Measurements from ENCODE around the gene CPLX1. TPM values are rescaled to one million over a fixed set of nuclear protein-coding genes. Genes with fewer than 3 reads are reported as not detected.

CPLX1 gene
- total and polyA plus RNA-seq, 4 donors = 5.3 to 117 (median 64.6) TPM

GRCh38 chr4:835148-836002 is 9.4 kb upstream of the CPLX1 start:
- Histone ChIP-seq H3K27ac (ENCODE audit: low read depth, low read length) (no peak overlapping the region), H3K9me3 (ENCODE audit: control insufficient read depth, insufficient read depth, low read length) (peaks cover 10% of the 10 kb centered on the region), H3K27me3 (ENCODE audit: control insufficient read depth, insufficient read depth, low read length) (no peaks in the 10 kb centered on the region), H3K36me3 (ENCODE audit: control insufficient read depth, insufficient read depth, low read length) (peaks cover 11% of the 10 kb centered on the region), H3K4me1 (ENCODE audit: control insufficient read depth, insufficient read depth, low read length) (peaks cover 7% of the 10 kb centered on the region), H3K4me3 (ENCODE audit: low read depth, low read length) (no peak overlapping the region)
- WGBS (ENCODE audit: insufficient coverage) = 86% methylated on average over 46 of the region's 46 CpGs
- DNase-seq (ENCODE audit: low read depth in 4 of 6, low spot score in 6 of 6) = no peak

- peaks cover 10% of the 10 kb centered on the region for H3K9me3 ChIP-seq (ENCODE audit: control insufficient read depth, insufficient read depth, low read length)
- H3K36me3 ChIP-seq (ENCODE audit: control insufficient read depth, insufficient read depth, low read length) = peaks cover 11% of the 10 kb centered on the region
- H3K27me3 ChIP-seq (ENCODE audit: control insufficient read depth, insufficient read depth, low read length) = no peaks in the 10 kb centered on the region
- H3K4me3 ChIP-seq (ENCODE audit: low read depth, low read length) = no peak overlapping the region
- H3K4me1 ChIP-seq (ENCODE audit: control insufficient read depth, insufficient read depth, low read length) = peaks cover 7% of the 10 kb centered on the region
- 85% methylated on average over 20 of the region's 29 CpGs for WGBS (ENCODE audit: insufficient coverage)
- no peak overlapping the region for H3K27ac ChIP-seq (ENCODE audit: low read depth, low read length)
- no peak for DNase-seq (ENCODE audit: low read depth in 4 of 6, low spot score in 6 of 6)
Observed at GRCh38 chr4:834368-835147, 8.6 kb upstream of the CPLX1 start.

GRCh38 chr4:833731-834367 is 7.9 kb upstream of the CPLX1 start:
- no peak overlapping the region for H3K4me3 ChIP-seq (ENCODE audit: low read depth, low read length)
- no peaks in the 10 kb centered on the region for H3K27me3 ChIP-seq (ENCODE audit: control insufficient read depth, insufficient read depth, low read length)
- WGBS (ENCODE audit: insufficient coverage) = 76% methylated on average over 14 of the region's 18 CpGs
- H3K36me3 ChIP-seq (ENCODE audit: control insufficient read depth, insufficient read depth, low read length) = peaks cover 11% of the 10 kb centered on the region
- H3K4me1 ChIP-seq (ENCODE audit: control insufficient read depth, insufficient read depth, low read length) = peaks cover 7% of the 10 kb centered on the region
- peaks cover 10% of the 10 kb centered on the region for H3K9me3 ChIP-seq (ENCODE audit: control insufficient read depth, insufficient read depth, low read length)
- DNase-seq (ENCODE audit: low read depth in 4 of 6, low spot score in 6 of 6) = no peak
- no peak overlapping the region for H3K27ac ChIP-seq (ENCODE audit: low read depth, low read length)

- H3K27me3 ChIP-seq (ENCODE audit: control insufficient read depth, insufficient read depth, low read length) = no peaks in the 10 kb centered on the region
Observed at GRCh38 chr4:833156-833555, 7.2 kb upstream of the CPLX1 start.

GRCh38 chr4:832536-832935 is 6.6 kb upstream of the CPLX1 start:
- H3K27me3 ChIP-seq (ENCODE audit: control insufficient read depth, insufficient read depth, low read length) = no peaks in the 10 kb centered on the region
- peaks cover 9% of the 10 kb centered on the region for H3K4me1 ChIP-seq (ENCODE audit: control insufficient read depth, insufficient read depth, low read length)
- peaks cover 2% of the 10 kb centered on the region for H3K9me3 ChIP-seq (ENCODE audit: control insufficient read depth, insufficient read depth, low read length)
- DNase-seq (ENCODE audit: low read depth in 4 of 6, low spot score in 6 of 6) = no peak
- H3K27ac ChIP-seq (ENCODE audit: low read depth, low read length) = no peak overlapping the region
- H3K36me3 ChIP-seq (ENCODE audit: control insufficient read depth, insufficient read depth, low read length) = peaks cover 11% of the 10 kb centered on the region
- no peak overlapping the region for H3K4me3 ChIP-seq (ENCODE audit: low read depth, low read length)
- WGBS (ENCODE audit: insufficient coverage) = 95% methylated on average over 8 of the region's 9 CpGs

More at GRCh38 chr4:833156-833555, 7.2 kb upstream of the CPLX1 start:
- WGBS (ENCODE audit: insufficient coverage) = 54% methylated on average over 10 of the region's 10 CpGs
- no peak for DNase-seq (ENCODE audit: low read depth in 4 of 6, low spot score in 6 of 6)
- Histone ChIP-seq H3K9me3 (ENCODE audit: control insufficient read depth, insufficient read depth, low read length) (peaks cover 8% of the 10 kb centered on the region), H3K4me1 (ENCODE audit: control insufficient read depth, insufficient read depth, low read length) (peaks cover 7% of the 10 kb centered on the region), H3K27ac (ENCODE audit: low read depth, low read length) (no peak overlapping the region), H3K36me3 (ENCODE audit: control insufficient read depth, insufficient read depth, low read length) (peaks cover 11% of the 10 kb centered on the region), H3K4me3 (ENCODE audit: low read depth, low read length) (no peak overlapping the region)

- DNase-seq (ENCODE audit: low read depth in 4 of 6, low spot score in 6 of 6) = no peak
- Histone ChIP-seq H3K27ac (ENCODE audit: low read depth, low read length) (no peak overlapping the region), H3K9me3 (ENCODE audit: control insufficient read depth, insufficient read depth, low read length) (no peaks in the 10 kb centered on the region), H3K27me3 (ENCODE audit: control insufficient read depth, insufficient read depth, low read length) (no peaks in the 10 kb centered on the region), H3K36me3 (ENCODE audit: control insufficient read depth, insufficient read depth, low read length) (peaks cover 11% of the 10 kb centered on the region), H3K4me1 (ENCODE audit: control insufficient read depth, insufficient read depth, low read length) (peaks cover 14% of the 10 kb centered on the region), H3K4me3 (ENCODE audit: low read depth, low read length) (no peak overlapping the region)
- WGBS (ENCODE audit: insufficient coverage) = 94% methylated on average over 6 of the region's 7 CpGs
Observed at GRCh38 chr4:832108-832507, 6.2 kb upstream of the CPLX1 start.

GRCh38 chr4:831483-831805 is 5.5 kb upstream of the CPLX1 start:
- H3K4me3 ChIP-seq (ENCODE audit: low read depth, low read length) = no peak overlapping the region
- WGBS (ENCODE audit: insufficient coverage) = 81% methylated on average over 3 of the region's 3 CpGs
- DNase-seq (ENCODE audit: low read depth in 4 of 6, low spot score in 6 of 6) = no peak
- no peaks in the 10 kb centered on the region for H3K27me3 ChIP-seq (ENCODE audit: control insufficient read depth, insufficient read depth, low read length)
- no peak overlapping the region for H3K27ac ChIP-seq (ENCODE audit: low read depth, low read length)
- no peaks in the 10 kb centered on the region for H3K9me3 ChIP-seq (ENCODE audit: control insufficient read depth, insufficient read depth, low read length)
- H3K4me1 ChIP-seq (ENCODE audit: control insufficient read depth, insufficient read depth, low read length) = peaks cover 12% of the 10 kb centered on the region
- peaks cover 11% of the 10 kb centered on the region for H3K36me3 ChIP-seq (ENCODE audit: control insufficient read depth, insufficient read depth, low read length)

GRCh38 chr4:830601-831482 is 4.9 kb upstream of the CPLX1 start:
- 75% methylated on average over 18 of the region's 23 CpGs for WGBS (ENCODE audit: insufficient coverage)
- H3K27ac ChIP-seq (ENCODE audit: low read depth, low read length) = no peak overlapping the region
- H3K36me3 ChIP-seq (ENCODE audit: control insufficient read depth, insufficient read depth, low read length) = peaks cover 11% of the 10 kb centered on the region
- H3K4me1 ChIP-seq (ENCODE audit: control insufficient read depth, insufficient read depth, low read length) = peaks cover 12% of the 10 kb centered on the region
- no peaks in the 10 kb centered on the region for H3K27me3 ChIP-seq (ENCODE audit: control insufficient read depth, insufficient read depth, low read length)
- DNase-seq (ENCODE audit: low read depth in 4 of 6, low spot score in 6 of 6) = no peak
- H3K9me3 ChIP-seq (ENCODE audit: control insufficient read depth, insufficient read depth, low read length) = no peaks in the 10 kb centered on the region
- H3K4me3 ChIP-seq (ENCODE audit: low read depth, low read length) = no peak overlapping the region

All from spinal cord (tissue), 10 donors.